BE2C (cell line): ENCODE data around the gene RETN.
A peak's percentile ranks its signal among the peaks of the same experiment; 100 is the strongest.

Source experiments
- DNase-seq: peaks from one replicate; pipeline ENCODE4 v3.0.0-alpha.2; 2020
- H3K27me3 ChIP-seq: fragments of 250-450 bp; sonication (Bioruptor Pico); 2 replicates; pipeline ENCODE4 v1.5.1; 2020; ENCODE audit warnings: mild to moderate bottlenecking
- H3K36me3 ChIP-seq: fragments of 250-450 bp; sonication (Bioruptor Pico); 2 replicates; pipeline ENCODE4 v1.5.1; 2020; ENCODE audit warnings: mild to moderate bottlenecking
- H3K4me1 ChIP-seq: fragments of 250-450 bp; sonication (Bioruptor Pico); 2 replicates; pipeline ENCODE4 v1.5.1; 2020
- H3K4me3 ChIP-seq: 2 replicates; pipeline ENCODE4 v1.5.1; 2011; ENCODE audit warnings: low read depth, low read length
- H3K9me3 ChIP-seq: fragments of 250-450 bp; sonication (Bioruptor Pico); 2 replicates; pipeline ENCODE4 v1.5.1; 2020
- TF ChIP-seq, protein P1 (sequence below): IDR thresholded peaks from 2 replicates; pipeline ENCODE4 v1.5.1; 2012; ENCODE audit warnings: mild to moderate bottlenecking, low read depth, low read length

Gene RETN

GRCh38 chr19:7645656-7646425 is 23.0 kb upstream of the RETN start:
- no peak overlapping the region for H3K4me3 ChIP-seq
- TF ChIP-seq, protein P1, sequence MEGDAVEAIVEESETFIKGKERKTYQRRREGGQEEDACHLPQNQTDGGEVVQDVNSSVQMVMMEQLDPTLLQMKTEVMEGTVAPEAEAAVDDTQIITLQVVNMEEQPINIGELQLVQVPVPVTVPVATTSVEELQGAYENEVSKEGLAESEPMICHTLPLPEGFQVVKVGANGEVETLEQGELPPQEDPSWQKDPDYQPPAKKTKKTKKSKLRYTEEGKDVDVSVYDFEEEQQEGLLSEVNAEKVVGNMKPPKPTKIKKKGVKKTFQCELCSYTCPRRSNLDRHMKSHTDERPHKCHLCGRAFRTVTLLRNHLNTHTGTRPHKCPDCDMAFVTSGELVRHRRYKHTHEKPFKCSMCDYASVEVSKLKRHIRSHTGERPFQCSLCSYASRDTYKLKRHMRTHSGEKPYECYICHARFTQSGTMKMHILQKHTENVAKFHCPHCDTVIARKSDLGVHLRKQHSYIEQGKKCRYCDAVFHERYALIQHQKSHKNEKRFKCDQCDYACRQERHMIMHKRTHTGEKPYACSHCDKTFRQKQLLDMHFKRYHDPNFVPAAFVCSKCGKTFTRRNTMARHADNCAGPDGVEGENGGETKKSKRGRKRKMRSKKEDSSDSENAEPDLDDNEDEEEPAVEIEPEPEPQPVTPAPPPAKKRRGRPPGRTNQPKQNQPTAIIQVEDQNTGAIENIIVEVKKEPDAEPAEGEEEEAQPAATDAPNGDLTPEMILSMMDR, result no peak
- no peaks in the 10 kb centered on the region for H3K4me1 ChIP-seq
- H3K36me3 ChIP-seq, result no peaks in the 10 kb centered on the region
- no peaks in the 10 kb centered on the region for H3K9me3 ChIP-seq
- peaks cover 10% of the 10 kb centered on the region for H3K27me3 ChIP-seq
- no peak for DNase-seq

- TF ChIP-seq, protein P1, result no peak
- Histone ChIP-seq H3K27me3 (peaks cover 15% of the 10 kb centered on the region), H3K9me3 (no peaks in the 10 kb centered on the region), H3K4me1 (no peaks in the 10 kb centered on the region), H3K4me3 (no peak overlapping the region), H3K36me3 (no peaks in the 10 kb centered on the region)
- no peak for DNase-seq
Observed at GRCh38 chr19:7646426-7646700, 22.5 kb upstream of the RETN start.

- H3K9me3 ChIP-seq, result no peaks in the 10 kb centered on the region
- no peak overlapping the region for H3K4me3 ChIP-seq
- H3K27me3 ChIP-seq, result peaks cover 18% of the 10 kb centered on the region
- no peaks in the 10 kb centered on the region for H3K4me1 ChIP-seq
- no peak for DNase-seq
- H3K36me3 ChIP-seq, result no peaks in the 10 kb centered on the region
- TF ChIP-seq, protein P1, result no peak
Observed at GRCh38 chr19:7647156-7647555, 21.7 kb upstream of the RETN start.

DNA sequence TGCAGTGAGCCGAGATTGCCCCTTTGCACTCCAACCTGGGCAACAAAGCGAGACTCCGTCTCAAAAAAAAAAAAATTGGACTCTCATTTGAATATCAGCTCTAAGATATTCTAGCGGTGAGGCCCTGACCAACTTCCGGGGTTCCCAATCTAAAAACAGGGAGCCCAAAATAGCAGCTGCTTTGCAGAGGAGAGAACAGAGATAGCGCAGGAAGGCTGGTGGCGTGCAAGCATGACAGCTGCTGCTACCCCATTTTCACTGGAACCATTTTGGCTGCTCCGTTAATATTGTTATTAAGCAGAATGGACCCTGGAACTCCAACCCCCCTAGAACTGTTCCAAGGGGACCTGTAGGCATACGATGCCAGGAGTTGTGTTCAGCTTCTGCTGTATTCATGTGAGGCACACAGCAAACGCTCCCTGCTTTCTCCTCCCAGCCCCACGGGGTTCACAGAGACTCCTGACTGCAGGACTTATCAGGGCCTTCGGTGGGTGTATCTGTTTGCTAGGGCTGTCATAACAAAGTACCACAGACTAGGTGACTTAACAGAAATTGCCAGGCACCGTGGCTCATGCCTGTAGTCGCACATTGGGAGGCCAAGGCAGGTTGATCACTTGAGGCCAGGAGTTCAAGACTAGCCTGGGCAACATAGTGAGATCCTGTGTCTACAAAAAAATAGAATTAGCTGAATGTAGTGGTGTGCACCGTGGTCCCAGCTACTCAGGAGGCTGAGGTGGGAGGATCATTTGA is 20.4 kb upstream of the RETN start:
- H3K4me1 ChIP-seq, result no peaks in the 10 kb centered on the region
- TF ChIP-seq, protein P1, result no peak
- peaks cover 24% of the 10 kb centered on the region for H3K27me3 ChIP-seq
- H3K4me3 ChIP-seq, result no peak overlapping the region
- no peak for DNase-seq
- no peaks in the 10 kb centered on the region for H3K9me3 ChIP-seq
- H3K36me3 ChIP-seq, result no peaks in the 10 kb centered on the region

DNA sequence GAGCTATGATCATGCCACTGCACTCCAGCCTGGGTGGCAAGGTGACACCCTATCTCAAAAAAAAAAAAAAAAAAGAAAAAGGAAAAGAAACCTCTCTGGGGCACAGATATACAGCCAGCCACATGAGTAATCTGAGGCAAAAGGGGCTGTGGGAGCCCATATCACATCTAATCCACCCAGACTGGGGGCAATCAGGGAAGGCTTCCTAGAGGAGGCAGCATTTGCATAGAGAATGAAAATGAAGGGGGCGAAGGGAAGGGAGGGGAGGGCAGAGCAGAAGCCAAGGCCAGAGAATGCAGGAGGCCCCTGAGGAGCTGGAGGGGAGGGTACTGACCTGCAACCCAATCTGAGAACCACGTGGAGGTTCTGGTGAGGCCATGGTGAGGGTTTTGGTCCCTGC is 18.7 kb upstream of the RETN start:
- Histone ChIP-seq H3K36me3 (no peaks in the 10 kb centered on the region), H3K4me1 (no peaks in the 10 kb centered on the region), H3K9me3 (no peaks in the 10 kb centered on the region), H3K4me3 (no peak overlapping the region), H3K27me3 (peaks cover 27% of the 10 kb centered on the region)
- DNase-seq, result no peak
- TF ChIP-seq, protein P1, result no peak

- no peaks in the 10 kb centered on the region for H3K4me1 ChIP-seq
- peak overlapping the region; percentile 35 for H3K4me3 ChIP-seq
- H3K27me3 ChIP-seq, result peaks cover 37% of the 10 kb centered on the region
- TF ChIP-seq, protein P1, result peak; percentile 92
- DNase-seq, result peak; percentile 72
- H3K36me3 ChIP-seq, result no peaks in the 10 kb centered on the region
- H3K9me3 ChIP-seq, result no peaks in the 10 kb centered on the region
Observed at GRCh38 chr19:7652061-7652641, 16.7 kb upstream of the RETN start.
